Cardiac muscle cell (in vitro differentiated cells and primary cell): ENCODE data around the gene RNF223. TPM values are rescaled to one million over a fixed set of nuclear protein-coding genes. Genes with fewer than 3 reads are reported as not detected.

ENCODE experiments used
- DNase-seq, 2 donors: peaks; one replicate each; pipeline versions ENCODE4 v3.0.0 to v3.0.0-alpha.2; 2010 to 2017; ENCODE audit warnings: low read depth in 1 of 2, low spot score in 1 of 2
- H3K27ac ChIP-seq: fragments of 200-600 bp; sonication (generic); 2 replicates; pipeline ENCODE4 v1.5.1; 2016
- H3K27me3 ChIP-seq: fragments of 200-600 bp; sonication (generic); 2 replicates; pipeline ENCODE4 v1.6.0; 2016; ENCODE audit warnings: control low read depth
- H3K36me3 ChIP-seq: fragments of 200-600 bp; sonication (generic); 2 replicates; pipeline ENCODE4 v1.5.1; 2016; ENCODE audit warnings: control low read depth
- H3K4me1 ChIP-seq: fragments of 200-600 bp; sonication (generic); 2 replicates; pipeline ENCODE4 v1.8.1; 2017; ENCODE audit warnings: low read depth, mild to moderate bottlenecking, mixed run types
- H3K4me3 ChIP-seq: fragments of 200-600 bp; sonication (generic); 2 replicates; pipeline ENCODE4 v1.5.1; 2016; ENCODE audit warnings: mild to moderate bottlenecking
- H3K9me3 ChIP-seq: fragments of 200-600 bp; sonication (generic); 2 replicates; pipeline ENCODE4 v1.5.1; 2017; ENCODE audit warnings: low read depth, mild to moderate bottlenecking, control low read depth
- CTCF ChIP-seq: IDR thresholded peaks from 2 replicates; pipeline ENCODE4 v1.5.1; 2012; ENCODE audit warnings: low read depth, mild to moderate bottlenecking, low read length
- polyA plus RNA-seq: library from polyadenylated mRNA; unstranded; fragments of >200 nt; fragmentation: Nextera tagmentation; extraction: Ambion mirVana; gene quantifications from 2 replicates; pipeline ENCODE4 v1.2.1, GENCODE V29; 2016
- total RNA-seq: library from RNA; depleted of rRNA; stranded (reverse); fragments of >200 nt; gene quantifications from 2 replicates; pipeline ENCODE4 v1.2.3, GENCODE V29; 2016

The RNF223 gene
- total and polyA plus RNA-seq, 2 experiments from 2014 or later = 0.33 TPM; not detected in 1

GRCh38 chr1:1092894-1093609, 18.9 kb upstream of the RNF223 start:
- Histone ChIP-seq H3K4me1 (no peaks in the 10 kb centered on the region), H3K9me3 (no peaks in the 10 kb centered on the region), H3K27ac (no peak overlapping the region), H3K4me3 (no peak overlapping the region), H3K36me3 (no peaks in the 10 kb centered on the region), H3K27me3 (no peaks in the 10 kb centered on the region)
- no peak for TF ChIP-seq CTCF
- no peak for DNase-seq

GRCh38 chr1:1092149-1092855, 18.2 kb upstream of the RNF223 start:
- no peak overlapping the region for H3K4me3 ChIP-seq
- no peaks in the 10 kb centered on the region for H3K4me1 ChIP-seq
- no peaks in the 10 kb centered on the region for H3K36me3 ChIP-seq
- DNase-seq = no peak
- TF ChIP-seq CTCF = no peak
- no peaks in the 10 kb centered on the region for H3K27me3 ChIP-seq
- no peaks in the 10 kb centered on the region for H3K9me3 ChIP-seq
- no peak overlapping the region for H3K27ac ChIP-seq

GRCh38 chr1:1091344-1092148, 17.4 kb upstream of the RNF223 start:
- no peak overlapping the region for H3K27ac ChIP-seq
- DNase-seq = no peak
- no peaks in the 10 kb centered on the region for H3K27me3 ChIP-seq
- no peaks in the 10 kb centered on the region for H3K4me1 ChIP-seq
- TF ChIP-seq CTCF = no peak
- no peaks in the 10 kb centered on the region for H3K36me3 ChIP-seq
- no peaks in the 10 kb centered on the region for H3K9me3 ChIP-seq
- H3K4me3 ChIP-seq = no peak overlapping the region

- Histone ChIP-seq H3K27me3 (no peaks in the 10 kb centered on the region), H3K4me1 (no peaks in the 10 kb centered on the region), H3K4me3 (no peak overlapping the region), H3K9me3 (no peaks in the 10 kb centered on the region), H3K27ac (no peak overlapping the region), H3K36me3 (no peaks in the 10 kb centered on the region)
- no peak for DNase-seq
- no peak for TF ChIP-seq CTCF
Measured at GRCh38 chr1:1090424-1091343, 16.6 kb upstream of the RNF223 start.
